ENCODE measurements around the gene FAM200A.
"Not testable (repeated sequence)": the region's sequence is repeated elsewhere in the genome, so short reads cannot be mapped to it uniquely, and the experiment has no call there.

FAM200A gene

DNA sequence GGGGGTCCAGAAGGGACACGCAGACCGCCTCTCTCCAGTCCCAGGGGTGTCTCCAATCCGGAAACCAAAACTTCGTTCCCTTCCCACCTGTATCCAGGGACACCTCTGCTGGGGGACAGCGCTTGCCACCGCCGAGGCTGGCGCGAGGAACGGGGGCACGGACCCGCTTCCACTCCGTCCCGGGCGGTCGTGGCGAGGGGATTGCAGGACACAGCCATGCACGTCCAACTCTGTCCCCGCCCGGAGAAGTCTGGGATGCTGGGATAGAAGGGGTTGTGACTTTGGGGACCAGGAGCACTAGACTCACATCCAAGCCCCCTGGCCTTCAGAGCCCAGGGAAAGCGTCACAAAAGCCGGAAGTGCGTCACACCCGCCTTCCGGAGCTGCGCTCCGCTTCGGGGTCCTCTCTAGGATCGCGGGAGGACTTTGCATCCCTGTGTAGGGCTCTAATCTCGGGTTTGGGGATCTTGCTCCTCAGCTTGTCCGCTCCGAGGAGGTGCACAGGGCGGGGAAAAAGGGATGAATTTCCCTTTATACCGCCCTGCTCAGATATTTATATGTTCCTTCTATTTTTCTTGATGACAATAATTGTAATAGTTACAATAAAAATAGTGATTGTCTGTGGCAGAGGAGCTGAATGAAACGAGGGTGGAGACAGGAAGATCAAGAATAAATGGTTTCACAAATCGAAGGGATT is at the start of gene FAM200A:
Gene FAM200A, minus strand, starts transcription at position 348 of the 697 bp plus-strand sequence. CDS start 3,707 bp downstream, outside the sequence.
- H3K4me3 ChIP-seq (ENCODE audit: low read depth, low read length) = peak within 1 kb of the TSS; percentile 89

DNA sequence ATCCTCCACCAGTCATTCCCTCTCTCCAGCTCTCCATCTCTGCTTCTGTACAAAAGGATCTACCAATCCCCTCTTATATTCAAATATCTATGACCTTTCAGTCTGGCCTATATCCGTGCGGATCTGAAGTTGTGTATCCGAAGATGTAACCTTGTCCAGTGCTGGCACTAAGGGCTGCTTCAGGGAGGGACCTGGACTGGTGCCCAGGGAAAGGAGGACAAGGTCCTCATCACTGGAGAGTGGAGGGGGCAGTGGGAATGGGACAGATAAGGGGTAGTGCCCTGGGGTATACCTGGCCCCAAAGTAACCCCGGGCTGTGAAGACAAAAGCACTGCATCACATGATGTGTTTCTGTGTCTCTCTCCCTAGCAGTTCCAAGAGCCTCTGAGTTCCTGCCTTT is 47.9 kb upstream of the FAM200A start:
- H3K4me3 ChIP-seq (ENCODE audit: low read depth, low read length) = no peak overlapping the region

GRCh38 chr7:99597762-99598501 is 46.0 kb upstream of the FAM200A start, which contains the start of gene TMEM225B:
TMEM225B (plus strand) TSS chr7:99598267; CDS start chr7:99604389, 6,122 bp downstream.
- no peak within 1 kb of the TSS for H3K4me3 ChIP-seq (ENCODE audit: low read depth, low read length)

DNA sequence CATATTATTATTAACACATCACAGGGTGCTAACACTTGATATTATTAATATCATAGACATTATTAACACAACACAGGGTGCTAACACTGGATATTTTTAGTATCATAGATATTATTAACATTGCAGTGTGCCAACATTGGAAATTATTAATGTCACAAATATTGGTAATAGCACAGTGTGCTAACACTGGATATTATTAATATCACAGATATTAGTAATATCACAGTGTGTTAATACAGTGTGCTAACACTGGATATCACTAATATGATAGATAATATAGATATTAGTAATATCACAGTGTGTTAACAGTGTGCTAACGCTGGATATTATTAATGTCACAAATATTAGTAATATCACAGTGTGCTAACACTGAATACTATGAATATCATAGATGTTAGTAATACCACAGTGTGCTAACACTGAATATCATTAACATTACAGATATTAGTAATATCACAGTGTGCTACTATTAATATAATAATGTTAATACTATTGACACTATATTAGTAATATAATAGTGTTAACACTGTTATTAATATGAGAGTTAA is 44.6 kb upstream of the FAM200A start:
- no peak overlapping the region for H3K4me3 ChIP-seq (ENCODE audit: low read depth, low read length)

DNA sequence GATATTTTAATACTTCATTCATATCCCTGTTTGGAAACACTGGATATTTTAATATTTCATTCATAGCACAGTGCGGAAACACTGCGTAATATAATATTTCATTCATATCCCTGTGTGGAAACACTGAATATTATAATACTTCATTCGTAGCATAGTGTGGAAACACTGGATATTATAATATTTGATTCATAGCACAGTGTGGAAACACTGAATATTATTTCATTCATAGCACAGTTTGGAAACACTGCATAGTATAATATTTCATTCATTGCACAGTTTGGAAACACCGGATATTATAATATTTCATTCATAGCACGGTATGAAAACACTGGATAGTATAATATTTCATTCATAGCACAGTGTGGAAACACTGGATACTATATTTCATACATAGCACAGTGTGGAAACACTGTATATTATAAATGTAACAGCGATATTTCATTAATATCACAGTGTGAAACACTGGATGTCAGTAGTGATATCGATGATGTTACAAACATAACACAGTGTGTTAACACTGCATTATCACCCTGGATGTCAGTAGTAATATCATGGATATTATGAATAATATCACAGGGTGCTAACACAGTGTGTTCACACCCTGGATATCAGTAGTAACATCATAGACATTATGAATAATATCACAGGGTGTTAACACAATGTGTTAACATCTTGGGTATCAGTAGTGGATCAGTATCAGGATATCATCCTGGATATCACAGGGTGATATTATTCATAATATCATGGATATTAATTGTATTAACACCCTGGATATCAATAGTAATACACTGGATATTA is 43.2 kb upstream of the FAM200A start:
- no peak overlapping the region for H3K4me3 ChIP-seq (ENCODE audit: low read depth, low read length)

GRCh38 chr7:99588868-99589267 is 37.0 kb upstream of the FAM200A start:
- H3K4me3 ChIP-seq (ENCODE audit: low read depth, low read length) = no peak overlapping the region

- H3K4me3 ChIP-seq (ENCODE audit: low read depth, low read length) = peak overlapping the region; percentile 49
Measured at GRCh38 chr7:99580778-99581332, 28.9 kb upstream of the FAM200A start.

GRCh38 chr7:99579956-99580777 is 28.3 kb upstream of the FAM200A start:
- peak overlapping the region; percentile 49 for H3K4me3 ChIP-seq (ENCODE audit: low read depth, low read length)

- H3K4me3 ChIP-seq (ENCODE audit: low read depth, low read length) = no peak overlapping the region
Measured at GRCh38 chr7:99579281-99579955, 27.5 kb upstream of the FAM200A start.

- no peak overlapping the region for H3K4me3 ChIP-seq (ENCODE audit: low read depth, low read length)
Measured at GRCh38 chr7:99576251-99576650, 24.3 kb upstream of the FAM200A start.

GRCh38 chr7:99573257-99573656 is 21.3 kb upstream of the FAM200A start:
- no peak overlapping the region for H3K4me3 ChIP-seq (ENCODE audit: low read depth, low read length)

GRCh38 chr7:99571768-99572167 is 19.9 kb upstream of the FAM200A start:
- no peak overlapping the region for H3K4me3 ChIP-seq (ENCODE audit: low read depth, low read length)

DNA sequence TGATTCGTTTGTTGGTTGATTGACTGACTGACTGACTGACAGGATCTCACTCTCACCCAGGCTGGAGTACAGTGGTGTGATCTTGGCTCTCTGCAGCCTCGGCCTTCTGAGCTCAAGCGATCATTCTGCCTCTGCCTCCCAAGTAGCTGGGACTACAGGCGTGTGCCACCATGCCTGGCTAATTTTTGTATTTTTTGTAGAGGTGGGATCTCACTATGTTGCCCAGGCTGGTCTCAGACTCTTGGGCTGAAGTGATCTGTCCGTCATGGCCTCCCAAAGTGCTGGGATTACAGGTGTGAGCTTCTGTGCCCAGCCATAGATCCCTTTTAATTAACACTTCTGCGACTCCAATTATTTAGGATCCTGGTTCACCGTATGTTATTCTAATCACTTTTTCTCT is 16.9 kb upstream of the FAM200A start:
- not testable (repeated sequence) for H3K4me3 ChIP-seq (ENCODE audit: low read depth, low read length)

GRCh38 chr7:99563650-99564049 is 11.7 kb upstream of the FAM200A start:
- H3K4me3 ChIP-seq (ENCODE audit: low read depth, low read length) = no peak overlapping the region

DNA sequence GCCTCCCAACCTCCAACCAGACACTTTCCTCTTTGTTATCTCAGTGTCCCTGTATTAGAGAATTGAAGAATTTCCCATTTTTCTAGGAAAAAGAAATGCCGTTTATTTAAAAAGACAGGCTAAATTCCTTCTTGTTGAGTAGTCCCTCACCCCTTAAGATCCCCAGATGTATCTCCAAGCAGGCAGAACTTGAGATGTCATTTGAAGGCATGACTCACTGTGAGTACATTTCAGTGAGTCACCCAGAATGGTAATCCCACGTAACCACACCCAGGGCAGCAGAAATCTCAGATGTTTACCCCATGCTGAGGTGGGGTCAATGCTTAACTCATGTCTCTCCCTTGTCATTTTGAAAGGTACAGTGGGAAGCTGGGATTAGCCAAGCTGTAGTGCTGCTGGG is 10.9 kb upstream of the FAM200A start:
- no peak overlapping the region for H3K4me3 ChIP-seq (ENCODE audit: low read depth, low read length)

- H3K4me3 ChIP-seq (ENCODE audit: low read depth, low read length) = no peak overlapping the region
Measured at GRCh38 chr7:99562114-99562784, 10.3 kb upstream of the FAM200A start.

DNA sequence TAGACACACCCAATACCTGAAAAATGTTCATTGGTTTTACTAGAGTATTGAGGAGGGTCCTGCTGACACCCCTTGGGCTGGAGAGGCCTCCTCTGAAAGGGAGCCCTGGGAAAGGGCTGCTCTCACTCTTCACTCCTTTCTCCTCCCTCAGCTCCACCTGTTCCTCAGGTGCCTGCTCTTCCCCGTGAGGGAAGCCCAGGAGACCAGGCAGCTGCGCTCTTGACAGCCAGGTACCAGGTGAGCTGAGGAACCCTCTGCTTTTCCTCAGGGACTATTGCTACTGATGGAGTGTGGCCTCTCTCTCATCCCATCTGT is 9.8 kb upstream of the FAM200A start:
- no peak overlapping the region for H3K4me3 ChIP-seq (ENCODE audit: low read depth, low read length)

DNA sequence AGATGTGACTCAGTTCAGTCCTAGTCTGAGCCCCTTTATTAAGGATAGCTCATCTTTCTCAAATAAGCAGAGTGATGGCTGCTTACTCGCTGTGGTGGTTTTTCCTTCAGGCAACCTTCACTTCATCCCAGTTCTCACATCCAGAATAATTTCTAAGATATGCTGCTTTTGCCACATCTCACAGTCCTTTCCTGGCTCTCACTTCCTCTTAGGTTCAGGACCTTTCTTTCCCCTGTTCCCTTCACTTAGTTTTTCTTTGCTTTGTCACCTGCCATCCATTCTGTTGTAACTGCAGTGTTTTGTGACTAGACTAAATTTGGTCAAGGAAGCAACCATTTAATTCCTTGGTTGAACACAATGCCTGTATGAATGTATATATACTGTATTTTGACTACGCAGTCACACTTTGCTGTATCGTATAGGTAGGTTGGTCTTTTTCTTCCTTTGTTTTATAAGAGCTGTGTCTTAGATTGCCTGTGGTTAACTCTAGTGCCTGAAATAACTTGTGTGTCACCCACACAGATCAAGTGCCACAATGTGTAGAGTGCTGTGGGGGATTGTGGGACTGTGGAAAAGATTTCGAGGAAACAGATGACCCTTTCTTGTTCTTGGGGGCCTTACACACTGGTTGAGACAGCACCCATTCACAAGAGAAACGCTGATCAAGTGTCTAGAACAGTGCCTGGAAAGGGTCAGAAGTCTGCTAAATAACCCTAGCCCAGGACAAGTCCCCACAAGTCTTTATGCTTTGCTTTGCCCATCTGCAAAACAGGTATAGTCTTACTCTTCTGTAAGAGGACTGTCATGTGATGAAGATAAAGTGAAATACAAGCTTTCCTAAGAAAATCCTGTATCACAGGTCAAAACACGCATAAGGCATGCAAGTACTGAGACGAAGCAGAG is 9.2 kb upstream of the FAM200A start:
- no peak overlapping the region for H3K4me3 ChIP-seq (ENCODE audit: low read depth, low read length)

All from iPS-11a (cell line).